Right lobe of liver (tissue), 6 donors: ENCODE results near the gene ABHD13. TPM values are rescaled to one million over a fixed set of nuclear protein-coding genes. Genes with fewer than 3 reads are reported as not detected.

ENCODE experiments used
- ATAC-seq, 4 donors: fragments of 200-7000 bp; cut with Tn5 transposase; one replicate each; pipeline ENCODE4 v1.9.1; 2020; ENCODE audit warnings: mild to moderate bottlenecking in 4 of 4, moderate library complexity in 4 of 4
- DNase-seq, 3 donors: peaks; one replicate each; pipeline ENCODE4 v3.0.0-alpha.2; 2020
- H3K27ac ChIP-seq, 3 donors: fragments of 200-600 bp; one replicate each; pipeline ENCODE4 v1.8.0; 2022
- H3K27me3 ChIP-seq, 2 donors: fragments of 200-600 bp; one replicate each; pipeline ENCODE4 v1.8.0; 2022
- H3K36me3 ChIP-seq, 4 donors: fragments of 200-600 bp; sonication (generic) in 1 of 4; one replicate each; pipeline versions ENCODE4 v1.5.1 to v1.8.0; 2017 to 2022; ENCODE audit warnings: control low read depth in 1 of 4
- H3K4me1 ChIP-seq, 4 donors: fragments of 200-600 bp; sonication (generic) in 1 of 4; one replicate each; pipeline versions ENCODE4 v1.5.1 to v1.8.0; 2017 to 2022; ENCODE audit warnings: control low read depth in 1 of 4
- H3K4me3 ChIP-seq, 3 donors: fragments of 200-600 bp; one replicate each; pipeline ENCODE4 v1.8.0; 2022
- H3K9me3 ChIP-seq, 4 donors: fragments of 200-600 bp; sonication (generic) in 1 of 4; one replicate each; pipeline versions ENCODE4 v1.5.1 to v1.8.0; 2017 to 2022; ENCODE audit warnings: control low read depth in 1 of 4
- POLR2A ChIP-seq: fragments of 450-650 bp; IDR thresholded peaks from one replicate; pipeline ENCODE4 v1.6.1; 2017; ENCODE audit warnings: antibody characterized with exemption, mild to moderate bottlenecking
- WGBS: methylation state at CpG from one replicate; pipeline ENCODE4 v1.1.6; 2018; ENCODE audit warnings: low coverage, low lambda C conversion rate; ENCODE audit not compliant: insufficient coverage; ENCODE audit errors: missing lambda C conversion rate; 5-methylcytosine and 5-hydroxymethylcytosine counted together
- intact Hi-C, 2 donors: fragments of 100-400 bp; cut with DNase I; formaldehyde crosslinking; loops; one replicate each; pipeline versions ENCODE4 v1.11.2 to v1.14.1; 2022
- long read RNA-seq: library from polyadenylated mRNA; unstranded; transcript quantifications from one replicate; pipeline ENCODE4 v2.0.0, GENCODE V29; 2019
- total RNA-seq, 6 experiments: library from RNA; depleted of rRNA in 2 of 6; stranded (reverse); fragments of >200 nt in 2 of 6; fragmentation: NEBNext Ultra II Directional in 3 of 6; extraction: Animal tissue kit (Norgen Biotek cat#: 25700) in 3 of 6; gene quantifications; one replicate each; pipeline versions ENCODE4 v1.1.0 to v1.2.4, GENCODE V29; 2016 to 2023
- TF ChIP-seq, protein P1 (sequence below), 4 donors: fragments of 200-600 bp in 3 of 4; fragments of 450-650 bp in 1 of 4; IDR thresholded peaks; one replicate each; pipeline versions ENCODE4 v1.5.1 to v1.8.0; 2016 to 2022; ENCODE audit warnings: antibody characterized with exemption in 4 of 4, mild to moderate bottlenecking in 2 of 4
- donor health status: DM: no; HTN: yes; CAD: no.
- donor health status: DM: no; HTN: no; CAD: no.
- donor health status: DM: no; HTN: no; CAD: no.
- donor health status: DM: no; HTN: yes; CAD: no.
- donor health status: DM: no; HTN: yes; CAD: no.

The ABHD13 gene
- 1 to 10 TPM; 3.9 to 7.4 (median 4.8) TPM for total RNA-seq
- long read RNA-seq, full-length matches to known transcripts: 5 of 5 reads
- long read RNA-seq, partial matches to known transcripts: 0 of 5 reads
- long read RNA-seq, other reads (novel, unspliced or antisense): 0 of 5 reads

DNA sequence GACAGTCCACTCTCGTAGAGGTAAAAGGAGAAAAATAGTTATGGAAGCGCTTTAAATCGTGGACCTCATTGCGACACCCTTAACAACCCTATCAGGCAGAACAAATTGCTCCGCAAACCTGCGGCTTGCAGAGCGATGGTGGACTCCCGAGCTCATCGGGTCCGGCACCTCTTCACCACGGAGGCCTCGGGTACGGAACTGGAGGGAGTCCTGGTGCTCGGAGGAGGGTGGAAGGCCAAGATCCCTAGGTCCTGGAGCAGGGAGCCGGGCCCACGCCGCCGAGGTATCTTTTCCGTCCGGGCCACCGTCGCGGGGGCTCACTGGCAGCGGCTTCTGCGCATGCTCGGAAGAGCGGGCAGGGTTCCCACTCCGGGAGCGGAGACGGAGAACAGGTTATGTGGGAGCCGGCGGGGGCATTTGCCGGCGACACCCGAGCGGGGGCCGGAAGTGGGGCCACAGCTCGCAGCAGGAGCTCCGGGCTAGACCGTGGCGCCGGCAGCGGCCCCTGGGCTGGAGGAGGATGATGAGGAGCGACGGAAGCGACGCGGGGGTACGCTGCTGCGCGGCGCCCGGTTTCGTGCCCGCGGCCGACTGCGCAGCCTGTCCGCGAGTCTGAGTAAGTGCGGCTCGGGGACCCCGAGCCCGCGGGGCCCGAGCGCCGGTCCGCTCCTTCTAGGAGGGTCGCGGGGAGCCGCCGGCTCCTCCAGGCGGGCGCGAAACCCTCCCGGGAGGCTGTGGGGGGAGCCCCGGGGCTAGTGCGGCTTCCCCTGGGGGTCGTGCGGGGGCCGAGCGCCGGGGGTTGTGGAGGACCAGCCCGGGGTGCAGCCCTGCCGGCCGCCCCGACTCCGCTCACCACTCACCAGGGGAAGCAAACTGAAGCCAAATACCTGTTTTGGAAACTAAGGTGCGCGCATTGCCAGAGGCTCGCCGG is at the start of gene ABHD13:
TSS of gene ABHD13 (plus strand) at position 349 of the 931 bp plus-strand sequence. CDS start 10,827 bp downstream, outside the sequence.
- H3K4me3 ChIP-seq: peak within 1 kb of the TSS; percentile 86 to 98 (median 88)
- DNase-seq (peak; percentile 89 to 92 (median 90)), ATAC-seq (peak; percentile 83 to 91 (median 86))
- peak within 1 kb of the TSS; percentile 89 to 91 (median 89) for H3K27ac ChIP-seq
- H3K27me3 ChIP-seq: no peaks in the 10 kb centered on the region
- peaks cover 0 to 37% (median 11%) of the 10 kb centered on the region in 4 donors for H3K4me1 ChIP-seq
- no peaks in the 10 kb centered on the region for H3K9me3 ChIP-seq
- H3K36me3 ChIP-seq: peaks cover 0 to under 1% (median 0%) of the 10 kb centered on the region in 4 donors
- intact Hi-C loops: no loop called here
- under 1% methylated on average over 32 of the region's 93 CpGs for WGBS
- peak; percentile 80 for TF ChIP-seq POLR2A
- TF ChIP-seq, protein P1, sequence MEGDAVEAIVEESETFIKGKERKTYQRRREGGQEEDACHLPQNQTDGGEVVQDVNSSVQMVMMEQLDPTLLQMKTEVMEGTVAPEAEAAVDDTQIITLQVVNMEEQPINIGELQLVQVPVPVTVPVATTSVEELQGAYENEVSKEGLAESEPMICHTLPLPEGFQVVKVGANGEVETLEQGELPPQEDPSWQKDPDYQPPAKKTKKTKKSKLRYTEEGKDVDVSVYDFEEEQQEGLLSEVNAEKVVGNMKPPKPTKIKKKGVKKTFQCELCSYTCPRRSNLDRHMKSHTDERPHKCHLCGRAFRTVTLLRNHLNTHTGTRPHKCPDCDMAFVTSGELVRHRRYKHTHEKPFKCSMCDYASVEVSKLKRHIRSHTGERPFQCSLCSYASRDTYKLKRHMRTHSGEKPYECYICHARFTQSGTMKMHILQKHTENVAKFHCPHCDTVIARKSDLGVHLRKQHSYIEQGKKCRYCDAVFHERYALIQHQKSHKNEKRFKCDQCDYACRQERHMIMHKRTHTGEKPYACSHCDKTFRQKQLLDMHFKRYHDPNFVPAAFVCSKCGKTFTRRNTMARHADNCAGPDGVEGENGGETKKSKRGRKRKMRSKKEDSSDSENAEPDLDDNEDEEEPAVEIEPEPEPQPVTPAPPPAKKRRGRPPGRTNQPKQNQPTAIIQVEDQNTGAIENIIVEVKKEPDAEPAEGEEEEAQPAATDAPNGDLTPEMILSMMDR (IDR thresholded peaks at IDR 0.05): no peak

DNA sequence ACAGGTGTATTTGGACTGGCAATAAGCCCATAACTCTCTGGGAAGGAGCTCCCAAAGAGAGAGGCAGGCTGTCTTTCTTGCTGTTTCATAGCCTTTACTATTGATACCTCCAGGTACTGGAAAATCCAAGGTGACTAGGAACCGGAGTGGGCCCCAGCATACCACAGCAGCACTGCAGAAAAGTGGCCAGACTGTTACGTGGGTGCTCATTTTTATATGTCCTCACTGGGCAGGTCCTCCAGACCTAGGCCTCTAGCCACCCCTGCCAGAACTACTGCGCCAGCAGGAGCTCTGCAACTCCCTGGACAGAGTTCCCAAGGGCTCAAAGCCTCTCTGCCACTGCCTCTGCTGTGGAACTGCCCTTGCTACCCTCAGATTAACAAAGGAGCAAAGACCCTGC is 49.3 kb upstream of the ABHD13 start:
- H3K4me1 ChIP-seq: no peaks in the 10 kb centered on the region
- DNase-seq (no peak), ATAC-seq (no peak)
- no peaks in the 10 kb centered on the region for H3K9me3 ChIP-seq
- H3K27ac ChIP-seq: no peak overlapping the region
- no peak for TF ChIP-seq POLR2A
- TF ChIP-seq, protein P1 (IDR thresholded peaks at IDR 0.05): no peak
- no peak overlapping the region for H3K4me3 ChIP-seq
- WGBS: no CpG with 5 or more reads among the region's 3 CpGs
- no peaks in the 10 kb centered on the region for H3K27me3 ChIP-seq
- no peaks in the 10 kb centered on the region for H3K36me3 ChIP-seq
- intact Hi-C loops: no loop called here

DNA sequence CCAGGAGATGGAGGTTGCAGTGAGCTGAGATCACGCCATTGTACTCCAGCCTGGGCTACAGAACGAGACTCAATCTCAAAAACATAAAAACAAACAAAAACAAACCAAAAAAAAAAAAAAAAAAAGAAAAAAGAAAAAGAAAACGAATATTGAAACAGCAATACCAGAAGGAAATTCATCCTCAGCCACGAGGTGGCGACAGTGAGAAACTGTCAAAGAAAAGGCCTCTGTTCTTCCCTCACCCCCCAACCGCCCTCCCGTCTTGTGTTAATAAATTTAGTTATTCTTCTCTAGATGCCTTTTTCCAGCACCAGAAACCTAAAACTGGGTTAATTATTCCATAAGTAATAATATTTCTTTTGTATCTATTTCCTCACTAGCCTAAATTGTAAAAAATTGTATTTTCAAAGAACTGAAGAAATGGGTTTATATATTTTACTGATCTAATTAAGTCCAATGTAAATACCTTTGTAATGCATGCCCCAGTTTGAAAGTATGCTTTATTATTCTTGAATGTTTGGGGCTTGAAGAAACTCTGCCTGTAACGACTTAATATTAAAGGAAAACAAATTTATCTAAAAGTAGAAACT is 41.4 kb upstream of the ABHD13 start:
- 39% methylated on average over 7 of the region's 8 CpGs for WGBS
- Histone ChIP-seq H3K27me3 (no peaks in the 10 kb centered on the region), H3K36me3 (no peaks in the 10 kb centered on the region), H3K27ac (no peak overlapping the region), H3K9me3 (no peaks in the 10 kb centered on the region), H3K4me1 (no peaks in the 10 kb centered on the region), H3K4me3 (no peak overlapping the region)
- intact Hi-C loops: no loop called here
- DNase-seq (no peak), ATAC-seq (no peak)
- TF ChIP-seq, protein P1 (IDR thresholded peaks at IDR 0.05): peak; percentile 16 to 44 (median 38)
- no peak for TF ChIP-seq POLR2A

DNA sequence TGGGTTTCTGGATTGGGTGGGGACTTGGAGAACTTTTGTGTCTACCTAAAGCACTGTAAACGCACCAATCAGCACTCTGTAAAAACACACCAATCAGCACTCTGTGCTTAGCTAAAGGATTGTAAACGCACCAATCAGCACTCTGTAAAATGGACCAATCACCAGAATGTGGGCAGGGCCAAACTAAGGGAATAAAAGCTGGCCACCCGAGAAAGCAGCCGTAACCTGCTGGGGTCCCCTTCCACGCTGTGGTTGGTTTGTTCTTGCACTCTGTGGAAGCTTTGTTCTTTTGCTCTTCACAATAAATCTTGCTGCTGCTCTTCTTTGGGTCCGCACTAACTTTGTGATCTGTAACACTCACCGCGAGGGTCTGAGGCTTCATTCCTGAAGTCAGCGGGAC is 40.1 kb upstream of the ABHD13 start:
- TF ChIP-seq POLR2A: no peak
- TF ChIP-seq, protein P1 (IDR thresholded peaks at IDR 0.05): no peak
- no peak for DNase-seq
- H3K27me3 ChIP-seq: no peaks in the 10 kb centered on the region
- H3K27ac ChIP-seq: no peak overlapping the region
- intact Hi-C loops: no loop called here
- no peaks in the 10 kb centered on the region for H3K9me3 ChIP-seq
- H3K4me1 ChIP-seq: no peaks in the 10 kb centered on the region
- H3K36me3 ChIP-seq: no peaks in the 10 kb centered on the region
- no peak for ATAC-seq
- WGBS: 74% methylated on average over 7 of the region's 9 CpGs
- no peak overlapping the region for H3K4me3 ChIP-seq
